OCI-LY3 (cell line): ENCODE measurements around the gene PRTFDC1.
"Not testable (repeated sequence)": the region's sequence is repeated elsewhere in the genome, so short reads cannot be mapped to it uniquely, and the experiment has no call there.

Source experiments
- CTCF ChIP-seq: fragments of 200-600, 300-600 bp; sonication (generic); IDR thresholded peaks from 2 replicates; pipeline ENCODE4 v1.5.1; 2014; ENCODE audit warnings: antibody characterized with exemption, low read length, low read depth
- EZH2phosphoT487 ChIP-seq: fragments of 200-600 bp; shearing (Covaris generic); IDR thresholded peaks from 2 replicates; pipeline ENCODE4 v1.6.1; 2018; ENCODE audit warnings: antibody characterized with exemption, mixed run types, low read depth

- TF ChIP-seq CTCF, EZH2phosphoT487: not testable (repeated sequence)
These were observed 114.6 kb downstream of the PRTFDC1 start for GRCh38 chr10:24837781-24838180.
